A673 (cell line): ENCODE measurements around the gene DNAAF8.

Experiments used
- EZH2 ChIP-seq: fragments of 200-600 bp; sonication (generic); IDR thresholded peaks from 2 replicates; pipeline ENCODE4 v1.6.1; 2017; ENCODE audit warnings: borderline replicate concordance, low read depth, mild to moderate bottlenecking, mixed read lengths, antibody characterized with exemption, low read length; ENCODE audit not compliant: poor library complexity, severe bottlenecking
- TF ChIP-seq, protein P1 (sequence below): fragments of 300-800, 200-600 bp; sonication (generic); conservative IDR thresholded peaks from 2 replicates; pipeline ENCODE4 v1.5.1; 2017; ENCODE audit warnings: low read depth, mild to moderate bottlenecking, antibody characterized with exemption, low read length, moderate library complexity, mixed read lengths

DNA sequence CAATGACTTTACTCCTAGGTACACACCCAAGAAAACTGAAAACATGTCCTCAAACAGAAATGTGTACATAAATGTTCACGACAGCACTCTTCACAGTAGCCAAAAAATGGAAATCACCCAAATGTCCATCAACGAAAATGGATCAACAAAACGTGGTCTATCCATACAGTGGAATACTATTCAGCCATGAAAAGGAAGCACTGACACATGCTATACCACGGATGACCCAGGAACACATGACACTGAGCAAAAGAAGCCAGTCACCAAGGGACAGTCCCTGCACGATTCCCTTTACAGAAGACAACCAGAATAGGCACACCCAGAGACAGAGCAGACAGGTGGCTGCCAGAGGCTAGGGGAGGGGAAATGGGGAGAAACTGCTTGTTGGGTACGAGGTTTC is 21.4 kb downstream of the DNAAF8 start:
- TF ChIP-seq EZH2: no peak
- TF ChIP-seq, protein P1, sequence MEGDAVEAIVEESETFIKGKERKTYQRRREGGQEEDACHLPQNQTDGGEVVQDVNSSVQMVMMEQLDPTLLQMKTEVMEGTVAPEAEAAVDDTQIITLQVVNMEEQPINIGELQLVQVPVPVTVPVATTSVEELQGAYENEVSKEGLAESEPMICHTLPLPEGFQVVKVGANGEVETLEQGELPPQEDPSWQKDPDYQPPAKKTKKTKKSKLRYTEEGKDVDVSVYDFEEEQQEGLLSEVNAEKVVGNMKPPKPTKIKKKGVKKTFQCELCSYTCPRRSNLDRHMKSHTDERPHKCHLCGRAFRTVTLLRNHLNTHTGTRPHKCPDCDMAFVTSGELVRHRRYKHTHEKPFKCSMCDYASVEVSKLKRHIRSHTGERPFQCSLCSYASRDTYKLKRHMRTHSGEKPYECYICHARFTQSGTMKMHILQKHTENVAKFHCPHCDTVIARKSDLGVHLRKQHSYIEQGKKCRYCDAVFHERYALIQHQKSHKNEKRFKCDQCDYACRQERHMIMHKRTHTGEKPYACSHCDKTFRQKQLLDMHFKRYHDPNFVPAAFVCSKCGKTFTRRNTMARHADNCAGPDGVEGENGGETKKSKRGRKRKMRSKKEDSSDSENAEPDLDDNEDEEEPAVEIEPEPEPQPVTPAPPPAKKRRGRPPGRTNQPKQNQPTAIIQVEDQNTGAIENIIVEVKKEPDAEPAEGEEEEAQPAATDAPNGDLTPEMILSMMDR: no peak
